Sigmoid colon (tissue), 4 donors: ENCODE data around the gene SH3GLB2.

Source experiments
- POLR2AphosphoS5 ChIP-seq, 4 donors: sonication (generic); formaldehyde crosslinking; IDR thresholded peaks; one replicate each; pipeline ENCODE4 v1.6.1; 2017; ENCODE audit warnings: antibody characterized with exemption in 4 of 4
- TF ChIP-seq, protein P1 (sequence below), 4 experiments: fragments of 450-650 bp in 3 of 4; fragments of 200-600 bp in 1 of 4; IDR thresholded peaks; one replicate each; pipeline ENCODE4 v1.5.1; 2016 to 2019; ENCODE audit warnings: antibody characterized with exemption in 4 of 4, mild to moderate bottlenecking in 3 of 4, moderate library complexity in 2 of 4

DNA sequence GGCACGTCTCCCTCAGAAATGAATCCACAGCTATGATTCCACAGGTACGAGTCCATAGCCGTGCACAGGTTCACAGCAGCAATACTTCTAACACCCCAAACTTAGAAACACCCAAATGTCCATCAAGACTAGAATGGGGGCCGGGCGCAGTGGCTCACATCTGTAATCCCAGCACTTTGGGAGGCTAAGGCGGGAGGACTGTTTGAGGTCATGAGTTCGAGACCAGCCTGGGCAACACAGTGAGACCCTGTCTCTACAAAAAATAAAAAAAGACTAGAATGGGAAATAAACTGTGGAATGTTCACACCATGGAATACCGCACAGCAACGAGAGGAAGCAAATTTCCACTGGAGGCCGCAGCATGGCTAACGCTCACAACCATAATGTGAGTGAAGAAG lies 48.5 kb upstream of the SH3GLB2 start:
- TF ChIP-seq, protein P1, sequence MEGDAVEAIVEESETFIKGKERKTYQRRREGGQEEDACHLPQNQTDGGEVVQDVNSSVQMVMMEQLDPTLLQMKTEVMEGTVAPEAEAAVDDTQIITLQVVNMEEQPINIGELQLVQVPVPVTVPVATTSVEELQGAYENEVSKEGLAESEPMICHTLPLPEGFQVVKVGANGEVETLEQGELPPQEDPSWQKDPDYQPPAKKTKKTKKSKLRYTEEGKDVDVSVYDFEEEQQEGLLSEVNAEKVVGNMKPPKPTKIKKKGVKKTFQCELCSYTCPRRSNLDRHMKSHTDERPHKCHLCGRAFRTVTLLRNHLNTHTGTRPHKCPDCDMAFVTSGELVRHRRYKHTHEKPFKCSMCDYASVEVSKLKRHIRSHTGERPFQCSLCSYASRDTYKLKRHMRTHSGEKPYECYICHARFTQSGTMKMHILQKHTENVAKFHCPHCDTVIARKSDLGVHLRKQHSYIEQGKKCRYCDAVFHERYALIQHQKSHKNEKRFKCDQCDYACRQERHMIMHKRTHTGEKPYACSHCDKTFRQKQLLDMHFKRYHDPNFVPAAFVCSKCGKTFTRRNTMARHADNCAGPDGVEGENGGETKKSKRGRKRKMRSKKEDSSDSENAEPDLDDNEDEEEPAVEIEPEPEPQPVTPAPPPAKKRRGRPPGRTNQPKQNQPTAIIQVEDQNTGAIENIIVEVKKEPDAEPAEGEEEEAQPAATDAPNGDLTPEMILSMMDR (IDR thresholded peaks at IDR 0.05) = no peak
- TF ChIP-seq POLR2AphosphoS5 (IDR thresholded peaks at IDR 0.05) = no peak
